NCI-H446 (cell line): ENCODE data around the gene CHST15.
"Not testable (repeated sequence)": the region's sequence is repeated elsewhere in the genome, so short reads cannot be mapped to it uniquely, and the experiment has no call there.

Experiments used
- DNase-seq, 2 experiments: peaks; one replicate each; lab custom pipeline; 2025; lab: John Stamatoyannopoulos, UW

CHST15 gene

DNA sequence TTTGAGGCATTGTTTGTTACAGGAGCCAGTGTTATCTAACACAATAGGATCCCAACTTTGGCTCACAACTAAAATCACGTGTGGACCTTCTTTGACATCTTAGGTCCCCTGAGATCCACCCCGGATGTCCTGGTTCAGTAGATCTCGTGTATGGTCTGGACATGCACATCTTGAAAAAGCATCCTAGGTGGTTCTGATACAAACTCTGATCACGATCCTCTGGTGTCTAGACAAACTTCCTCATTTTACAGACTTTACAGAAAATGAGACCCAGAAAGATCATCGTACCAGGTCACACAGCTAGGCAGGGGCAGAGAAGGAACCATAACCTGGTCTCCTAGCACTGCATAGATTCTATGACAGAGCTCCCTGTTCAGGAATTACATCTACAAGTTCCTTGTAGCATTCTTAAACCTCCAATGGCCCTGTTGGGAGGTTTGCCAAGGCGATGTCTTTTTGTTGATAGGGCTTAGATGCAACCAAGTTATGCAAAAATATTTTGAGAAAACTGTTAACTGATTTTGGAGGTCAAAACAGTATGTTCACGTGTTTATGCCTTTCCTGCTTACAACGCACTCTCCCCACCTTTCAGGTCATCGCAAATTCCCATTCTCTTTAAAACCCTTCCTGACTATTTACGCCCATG is 30.8 kb upstream of the CHST15 start:
- no peak for DNase-seq

DNA sequence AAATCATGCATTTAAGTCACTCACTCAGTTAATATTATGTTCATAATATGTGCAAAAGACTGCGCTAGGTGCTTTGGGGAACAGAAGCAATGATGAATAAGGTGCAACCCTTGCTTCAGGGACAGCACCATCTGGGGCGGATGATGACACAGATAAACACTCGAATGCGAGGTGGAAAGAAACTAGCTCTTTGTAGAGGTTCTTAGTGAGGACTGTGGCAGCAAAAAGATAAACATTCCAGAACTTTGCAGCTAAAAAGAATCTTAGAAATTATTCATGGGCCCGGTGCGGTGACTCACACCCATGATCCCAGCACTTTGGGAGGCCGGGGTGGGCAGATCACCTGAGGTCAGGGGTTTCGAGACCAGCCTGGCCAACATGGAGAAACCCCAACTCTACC is 29.8 kb upstream of the CHST15 start:
- DNase-seq = no peak

DNA sequence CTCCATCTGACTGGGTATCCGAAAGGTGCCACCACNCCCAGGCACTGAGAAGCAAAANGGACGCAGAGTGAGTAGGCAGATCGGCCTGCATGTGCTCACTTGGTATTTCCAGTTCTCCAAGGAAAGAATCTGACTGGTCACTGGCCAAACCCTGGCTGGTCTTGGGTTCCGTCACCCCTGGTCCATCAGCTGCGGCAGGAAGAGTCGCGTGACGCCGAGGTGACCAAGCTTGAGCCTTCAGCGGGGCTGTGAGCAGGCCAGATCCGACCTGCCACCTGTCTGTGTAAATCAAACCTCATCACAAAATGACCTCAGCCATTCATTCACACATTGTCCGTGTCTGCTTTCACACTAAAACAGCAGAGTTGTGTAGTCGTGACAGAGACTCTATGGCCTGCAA is 28.8 kb upstream of the CHST15 start:
- DNase-seq = no peak

DNA sequence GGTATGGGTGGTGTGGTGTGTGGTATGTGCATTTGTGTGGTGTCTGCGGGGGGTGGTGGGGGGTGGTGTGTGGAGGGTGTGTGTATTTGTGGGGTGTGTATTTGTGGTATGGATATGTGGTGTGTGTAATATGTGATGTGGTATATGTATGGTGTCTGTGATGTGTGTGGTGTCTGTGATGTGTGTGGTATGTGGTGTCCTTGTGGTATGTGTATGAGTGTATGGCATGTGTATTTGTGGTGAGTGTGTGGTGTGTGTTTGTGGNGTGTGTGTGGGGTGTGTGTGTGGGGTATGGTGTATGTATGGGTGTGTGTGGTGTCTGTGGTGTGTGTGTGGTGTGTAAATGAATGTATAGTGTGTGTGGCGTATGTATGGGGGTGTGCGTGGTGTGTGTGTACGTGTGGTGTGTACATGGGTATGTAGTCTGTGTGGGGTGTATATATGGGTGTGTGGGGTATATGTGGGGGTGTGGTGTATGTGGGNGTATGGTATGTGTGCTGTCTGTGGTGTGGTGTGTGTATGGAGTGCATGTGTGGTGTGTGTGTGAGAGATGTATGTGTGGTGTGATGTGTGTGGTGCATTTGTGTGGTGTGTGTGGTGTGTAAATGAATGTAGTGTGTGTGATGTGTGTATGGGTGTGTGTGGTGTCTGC is 27.1 kb upstream of the CHST15 start:
- no peak for DNase-seq

DNA sequence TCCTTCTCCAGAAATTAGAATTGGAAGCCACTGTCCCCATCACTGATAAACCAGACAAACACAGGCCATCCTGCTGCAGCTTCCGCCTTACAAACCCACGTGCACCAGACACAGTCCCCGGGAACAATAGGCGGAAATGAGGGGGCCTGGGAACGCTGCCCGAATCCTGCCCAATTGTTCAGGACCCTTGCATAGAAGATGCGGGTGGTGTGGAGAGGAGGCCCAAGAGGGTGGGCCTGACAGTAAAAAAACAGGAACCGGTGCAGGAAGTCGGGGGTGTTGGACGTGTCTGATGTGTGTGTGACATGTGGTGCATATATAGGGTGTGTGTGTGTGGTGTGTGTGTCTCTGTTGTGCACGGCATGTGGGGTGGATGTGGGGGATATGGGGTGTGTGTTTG is 26.5 kb upstream of the CHST15 start:
- no peak for DNase-seq

DNA sequence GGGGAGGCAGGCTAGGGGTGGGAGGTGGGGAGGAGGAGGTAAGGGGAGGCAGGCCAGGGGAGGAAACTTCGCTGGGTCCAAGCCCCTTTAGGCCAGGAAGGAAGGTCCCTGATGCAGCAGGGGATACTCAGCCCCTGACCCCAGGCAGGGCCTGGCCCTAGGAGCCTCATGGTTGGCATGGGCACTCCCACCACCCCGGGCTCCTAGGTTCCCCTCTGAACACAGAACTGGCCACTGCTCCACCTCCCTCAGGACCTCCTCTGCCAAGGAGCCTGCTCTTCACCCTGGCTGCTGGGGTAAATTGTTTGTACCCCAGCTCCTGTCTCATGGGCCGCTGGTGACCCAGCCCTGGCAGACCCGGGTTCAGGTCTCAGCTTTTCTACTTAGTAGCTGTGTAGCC is 25.8 kb upstream of the CHST15 start:
- DNase-seq = no peak

DNA sequence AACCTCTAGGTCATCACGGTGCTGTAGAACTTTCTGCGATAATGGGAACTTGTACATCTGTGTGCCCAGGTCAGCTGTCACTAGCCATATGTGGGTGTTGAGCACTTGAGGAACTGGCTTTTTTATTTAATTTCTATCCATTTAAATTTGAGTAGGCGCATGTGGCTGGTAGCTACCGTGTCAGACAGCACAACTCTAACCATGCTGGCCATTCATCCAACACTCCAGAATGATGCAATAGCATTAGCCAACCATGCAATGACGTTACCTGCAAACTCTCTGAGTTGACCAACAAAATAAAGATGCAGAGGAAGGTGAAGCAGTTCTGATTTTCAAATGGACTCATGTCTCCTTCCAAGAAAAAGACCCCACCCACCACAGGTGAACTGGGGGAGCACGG is 24.4 kb upstream of the CHST15 start:
- DNase-seq = no peak

DNA sequence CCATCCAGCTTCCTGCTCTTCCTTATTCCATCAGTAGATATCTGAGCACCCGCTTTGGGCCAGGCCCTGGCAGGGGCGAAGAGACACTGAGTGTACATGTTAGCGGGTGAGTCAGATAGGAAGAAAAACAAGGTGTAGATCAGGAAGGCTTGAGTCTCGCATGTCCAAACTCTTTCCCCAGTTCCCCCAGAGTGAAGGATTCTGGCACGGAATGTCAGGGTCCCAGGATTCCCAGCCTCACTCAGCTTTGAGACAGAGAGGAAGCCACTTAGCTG is 24.1 kb upstream of the CHST15 start:
- DNase-seq = no peak

DNA sequence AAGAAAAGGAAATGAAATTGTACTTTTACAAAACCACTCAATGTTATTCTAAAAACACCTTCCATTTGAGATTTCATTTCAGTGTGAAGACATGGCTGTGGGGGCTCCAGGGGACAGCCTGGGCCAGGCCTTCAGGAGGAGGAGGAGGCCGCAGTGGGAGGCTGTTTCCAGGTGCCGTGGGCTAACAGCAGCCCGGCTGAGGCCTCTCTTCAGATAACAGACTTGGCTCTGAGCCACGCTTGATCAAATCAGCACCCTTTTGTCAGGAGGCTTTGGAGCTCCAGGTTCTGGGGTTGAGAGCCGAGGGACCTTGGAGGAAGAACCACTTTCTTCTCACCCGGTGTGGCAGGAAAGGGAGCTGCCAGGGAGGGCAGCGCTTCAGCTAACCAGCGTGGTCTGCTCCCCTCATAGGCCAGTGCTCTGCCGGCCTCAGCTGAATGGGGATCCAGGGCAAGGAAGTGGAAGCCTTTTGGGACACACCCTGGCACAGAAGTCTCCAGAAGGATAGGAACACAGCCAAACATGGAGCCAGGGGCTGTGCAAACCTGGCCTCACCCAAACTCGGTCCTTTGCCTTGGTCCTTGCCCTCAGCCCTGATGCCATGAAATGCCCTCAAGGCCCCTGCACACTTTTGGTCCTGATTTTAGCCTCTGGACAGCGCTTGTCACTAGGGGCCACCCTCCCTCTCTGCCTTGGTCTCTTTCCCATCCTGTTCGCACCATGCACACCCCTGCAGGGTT is 23.5 kb upstream of the CHST15 start:
- DNase-seq = no peak

DNA sequence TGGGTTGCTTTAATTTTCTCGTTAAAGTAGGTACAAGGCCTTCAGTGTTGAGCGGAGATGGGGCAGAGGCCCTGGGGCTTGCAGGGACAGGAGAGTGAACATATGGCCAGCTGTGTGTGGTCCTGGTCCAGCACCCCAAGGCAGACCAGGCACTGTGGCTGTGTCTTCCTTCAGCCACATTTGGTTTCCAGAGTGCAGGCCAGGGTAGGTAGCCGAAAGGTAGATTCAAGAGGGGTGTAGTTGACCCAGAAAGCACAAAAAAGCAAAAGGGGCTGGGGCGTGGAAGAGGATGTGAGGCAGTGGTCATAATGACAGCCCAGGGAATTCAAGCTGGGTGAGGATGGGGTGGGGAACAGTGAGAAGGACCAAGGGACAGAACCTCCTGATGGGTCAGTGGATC is 21.3 kb upstream of the CHST15 start:
- no peak for DNase-seq

DNA sequence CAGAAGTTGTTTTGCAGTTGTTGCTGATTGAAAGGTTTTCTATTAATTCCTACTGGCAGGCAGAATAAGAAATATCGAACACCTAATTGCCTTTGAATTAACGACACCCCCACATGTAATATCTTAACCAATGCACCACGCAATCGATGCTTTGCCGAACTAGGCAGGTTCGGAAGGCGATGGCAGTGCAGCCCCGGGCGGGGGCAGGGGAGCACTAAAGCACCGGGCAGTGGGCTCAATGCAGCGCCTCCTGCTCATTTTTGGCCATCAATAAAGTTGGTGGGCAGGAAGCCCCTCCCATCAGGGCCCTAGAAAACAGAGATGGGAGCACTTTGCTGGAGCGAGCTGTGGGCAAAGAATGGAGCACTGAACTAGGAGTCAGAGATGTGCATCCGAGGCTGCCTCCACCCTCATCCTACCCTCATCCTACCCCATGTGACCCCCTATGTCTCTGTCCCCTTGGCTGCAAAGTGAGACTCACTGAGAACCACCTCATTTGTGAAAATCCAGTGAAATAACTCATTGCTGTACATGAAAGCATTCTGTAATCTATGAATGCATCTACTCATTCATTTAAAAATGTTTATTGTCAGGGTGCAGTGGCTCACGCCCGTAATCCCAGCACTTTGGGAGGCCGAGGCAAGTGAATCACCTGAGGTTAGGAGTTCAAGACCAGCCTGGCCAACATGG is 19.6 kb upstream of the CHST15 start:
- DNase-seq = no peak

DNA sequence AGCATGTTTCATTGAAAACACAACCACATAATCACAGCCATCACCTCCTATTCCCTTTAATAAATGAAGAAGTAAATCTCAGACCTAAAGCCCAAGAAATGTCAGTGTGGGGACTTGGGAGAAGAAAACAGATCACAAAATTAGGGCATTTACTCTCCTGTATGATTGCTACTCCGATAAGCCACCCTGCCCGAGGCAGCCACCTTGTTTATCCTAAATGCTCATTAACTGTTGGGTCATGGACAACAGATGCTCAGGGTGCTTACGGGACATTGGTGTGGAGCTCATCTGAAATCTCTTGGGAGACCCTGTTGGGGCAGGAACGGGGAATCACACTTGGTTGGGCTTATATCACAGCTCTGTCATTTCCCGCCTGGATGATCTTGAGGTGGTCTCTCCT is 17.5 kb upstream of the CHST15 start:
- no peak for DNase-seq

DNA sequence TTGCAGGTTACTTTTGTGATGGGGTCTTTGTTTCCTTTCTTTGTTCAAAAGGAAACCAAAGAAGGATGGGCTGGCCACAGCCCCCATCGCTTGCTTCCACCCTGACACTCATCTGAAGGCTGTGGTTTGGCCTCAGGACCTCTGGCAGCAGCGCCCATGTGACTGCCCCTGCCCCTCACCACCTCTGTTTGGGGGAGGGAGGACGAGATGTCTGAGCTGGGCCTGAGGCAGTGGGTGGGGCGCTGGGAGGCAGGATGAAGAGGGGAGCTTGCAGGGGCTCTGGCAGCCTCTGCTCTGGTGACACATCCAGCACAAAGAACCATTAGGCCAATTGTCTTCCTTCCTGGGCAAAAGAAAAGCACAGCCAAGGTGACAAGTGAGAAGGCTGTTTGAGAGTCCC is 15.9 kb upstream of the CHST15 start:
- no peak for DNase-seq

DNA sequence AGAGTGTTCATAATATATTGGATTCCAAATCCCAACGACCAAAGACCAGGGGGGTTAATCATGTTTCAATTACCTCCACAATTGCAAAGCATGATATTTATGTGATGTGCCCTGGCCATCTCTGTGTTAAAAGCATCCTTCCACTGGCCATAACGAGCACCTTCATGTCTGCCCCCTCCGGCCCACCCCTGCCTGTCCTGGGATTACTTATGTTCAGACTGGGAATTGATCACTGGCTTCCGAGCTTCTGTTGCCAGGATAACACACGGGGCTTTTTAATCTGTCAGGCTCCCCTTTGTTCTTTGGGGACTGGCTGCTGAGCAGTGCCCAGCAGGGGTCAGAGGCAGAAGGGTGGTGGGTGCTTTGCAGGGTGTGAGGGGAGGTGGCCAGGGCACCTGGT is 13.7 kb upstream of the CHST15 start:
- DNase-seq = no peak

DNA sequence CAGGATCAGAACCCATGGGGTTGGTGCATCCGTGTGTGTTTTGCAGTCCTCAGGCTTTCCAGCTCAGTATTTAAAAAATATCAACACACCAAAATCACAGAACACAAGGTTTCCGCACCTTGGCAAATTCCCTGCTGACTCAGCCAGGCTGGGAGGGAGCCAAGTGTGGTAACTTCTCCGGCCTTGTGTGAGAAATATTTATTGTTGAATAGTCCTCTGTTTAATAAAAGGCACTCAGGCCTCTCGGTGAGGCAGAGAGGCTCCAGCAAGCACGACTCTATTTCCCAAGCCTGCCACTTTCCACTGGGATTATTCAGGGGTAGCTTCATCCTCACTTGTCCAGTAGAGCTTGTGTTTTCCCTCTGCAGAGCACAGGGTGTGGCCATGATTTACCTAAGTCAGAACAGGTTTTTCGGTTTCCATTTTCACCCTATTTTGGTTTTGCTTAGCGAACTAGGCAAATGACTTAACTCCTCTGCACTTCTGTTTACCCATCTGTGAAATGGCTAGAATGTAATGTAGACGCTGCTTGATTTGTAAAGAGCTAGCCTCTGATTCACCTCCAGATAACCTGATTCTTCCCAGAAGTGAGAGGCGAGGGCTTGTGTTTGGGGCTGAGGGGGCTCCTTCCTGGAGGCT is 13.0 kb upstream of the CHST15 start:
- DNase-seq = no peak

DNA sequence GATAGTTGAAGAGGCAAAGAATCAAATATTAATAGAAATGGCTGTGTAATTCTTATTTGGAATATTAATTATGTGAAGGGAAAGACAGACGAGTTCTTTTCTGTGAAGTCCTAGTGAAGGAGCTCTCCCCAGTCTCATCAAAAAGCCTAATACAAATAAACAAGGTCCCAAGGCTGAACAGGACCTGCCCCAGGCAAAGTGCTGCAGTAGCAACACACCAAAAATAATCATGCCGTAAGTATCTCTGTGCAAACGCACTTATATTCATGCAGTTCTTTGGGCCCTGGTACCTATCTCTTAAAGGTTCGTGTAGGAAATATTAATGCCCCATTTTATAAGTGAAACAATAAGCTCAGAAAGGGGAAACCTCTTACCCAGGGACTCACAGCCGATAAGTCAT is 12.2 kb upstream of the CHST15 start:
- no peak for DNase-seq

DNA sequence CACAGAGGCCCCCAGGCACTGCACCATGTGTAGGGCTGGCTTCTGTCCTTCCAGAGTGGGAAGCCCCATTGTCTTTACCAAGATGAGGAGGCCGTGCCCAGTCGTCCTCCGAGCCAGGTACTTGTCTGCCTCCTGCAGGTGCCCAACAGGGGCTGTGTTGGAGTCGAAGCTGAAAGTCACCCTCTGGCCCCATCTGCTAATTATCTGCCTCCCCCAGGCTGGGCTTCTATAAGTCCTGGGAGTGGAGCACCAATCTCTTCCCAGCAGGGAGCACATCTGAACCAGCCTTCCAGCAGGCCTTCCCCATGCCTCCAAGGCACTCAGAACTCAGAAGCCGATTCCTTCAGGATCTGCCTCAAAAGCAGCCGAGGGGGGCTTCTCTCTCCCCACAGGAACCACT is 11.6 kb upstream of the CHST15 start:
- DNase-seq = no peak

DNA sequence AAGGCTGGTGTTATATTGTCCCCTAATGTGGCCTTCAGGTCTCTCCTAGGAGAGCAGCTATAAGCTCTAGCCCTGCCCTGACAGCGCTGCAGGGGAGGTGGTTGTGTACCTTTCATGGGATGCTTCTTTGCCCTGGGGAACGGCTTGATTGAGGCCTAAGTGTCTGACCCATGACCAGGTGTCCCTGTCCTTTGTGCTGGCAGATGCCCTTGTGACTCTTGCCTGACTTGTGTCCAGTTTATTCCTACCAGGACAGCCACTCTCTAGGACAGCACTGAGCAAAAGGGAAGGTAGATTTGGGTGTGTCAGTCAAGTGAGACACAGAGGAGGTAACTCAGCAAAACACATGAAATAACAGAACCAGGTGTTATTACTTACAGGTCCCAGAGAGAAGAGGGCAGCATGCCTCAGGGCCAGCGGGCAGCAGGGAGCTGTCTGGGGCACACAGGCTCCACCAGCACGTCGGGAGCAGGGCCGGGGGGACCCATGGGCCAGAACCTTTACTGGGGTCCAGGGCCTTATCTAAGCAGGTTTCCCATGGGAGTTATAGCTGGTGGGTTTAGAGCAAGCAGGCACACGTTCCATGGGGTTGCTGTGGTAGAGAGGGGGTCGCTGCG is 10.7 kb upstream of the CHST15 start:
- DNase-seq = no peak

DNA sequence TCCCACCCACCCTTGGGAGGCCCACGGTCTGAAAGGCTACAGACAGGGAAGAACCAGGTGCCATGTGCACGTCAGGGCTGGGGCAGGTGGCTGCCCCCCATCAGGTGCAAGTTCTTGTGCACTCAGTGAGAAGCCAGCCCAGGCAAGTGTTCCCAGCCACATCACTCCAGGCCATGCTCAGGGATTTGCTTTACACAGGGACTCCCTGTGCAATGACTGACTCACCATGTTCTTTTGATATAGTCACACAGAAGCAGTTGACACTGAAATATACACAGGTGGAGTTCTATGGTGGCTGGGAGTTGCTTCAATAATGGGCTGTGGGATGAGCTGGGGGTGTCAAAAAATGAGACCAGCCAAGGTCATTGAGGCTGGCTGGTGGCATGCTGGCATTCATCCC is 8.0 kb upstream of the CHST15 start:
- no peak for DNase-seq

DNA sequence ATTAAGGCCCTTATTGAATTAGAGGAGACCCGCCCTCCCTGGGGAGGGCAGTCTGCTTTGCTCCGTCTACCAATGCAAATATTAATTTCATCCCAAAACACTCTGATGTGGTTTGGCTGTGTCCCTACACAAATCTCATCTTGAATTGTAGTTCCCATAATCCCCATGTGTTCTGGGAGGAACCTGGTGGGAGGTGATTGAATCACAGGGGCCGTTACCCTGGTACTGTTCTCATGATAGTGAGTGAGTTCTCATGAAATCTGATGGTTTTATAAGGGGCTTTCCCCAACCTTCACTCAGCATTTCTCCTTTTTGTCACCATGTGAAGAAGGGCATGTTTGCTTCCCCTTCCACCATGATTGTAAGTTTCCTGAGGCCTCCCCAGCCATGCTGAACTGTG is 7.3 kb upstream of the CHST15 start:
- not testable (repeated sequence) for DNase-seq

DNA sequence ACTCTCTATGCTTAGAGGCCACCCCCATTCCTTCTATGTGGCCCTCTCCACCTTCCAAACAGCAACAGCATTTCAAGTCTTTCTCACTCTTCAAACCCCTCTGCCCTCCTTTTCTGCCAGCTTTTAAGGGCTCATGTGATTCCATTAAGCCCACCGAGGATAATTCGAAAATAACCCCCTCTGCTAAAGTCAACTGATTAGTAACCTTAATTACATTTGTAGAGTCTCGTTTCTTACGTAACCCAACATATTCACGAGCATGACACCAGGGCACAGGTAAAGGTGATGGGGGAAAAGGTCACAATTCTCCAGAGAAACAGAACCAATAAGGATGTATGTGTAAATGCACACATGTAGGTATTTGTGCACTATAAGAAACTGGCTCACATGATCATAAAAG is 6.7 kb upstream of the CHST15 start:
- no peak for DNase-seq

DNA sequence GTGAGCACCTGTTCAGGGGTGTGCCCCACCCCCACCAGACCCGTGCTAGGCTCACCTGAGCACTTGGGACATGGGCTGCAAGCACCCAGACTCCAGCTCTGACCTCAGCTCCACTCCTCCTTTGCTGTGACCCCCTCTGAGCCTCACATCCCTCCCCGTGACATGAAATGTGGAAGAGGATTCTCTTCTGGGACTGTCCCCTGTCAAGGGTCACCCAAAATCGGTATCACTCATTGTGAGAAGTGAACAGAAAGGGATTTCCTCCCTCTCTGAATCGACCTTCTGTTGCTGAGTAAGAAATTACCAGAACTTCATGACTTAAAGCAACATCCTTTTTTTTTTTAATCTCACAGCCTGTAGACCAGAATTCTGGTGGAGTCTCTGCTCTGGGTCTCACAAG is 6.2 kb upstream of the CHST15 start:
- no peak for DNase-seq
